ENCODE results near the gene PRDM16. TPM values are rescaled to one million over a fixed set of nuclear protein-coding genes. Genes with fewer than 3 reads are reported as not detected.

Gene PRDM16
- total and polyA plus RNA-seq, 2 of the 8 experiments (the other 6 are each of a cell fraction or from before 2014, with no cell fraction given): 0.39 to 0.43 TPM

- Histone ChIP-seq H3K23me2 (ENCODE audit: low read depth, low read length) (peaks cover 3% of the 10 kb centered on the region; the same call in 1 of the 2 replicates), H3K27me3 (replicated peaks in 1 of 4; ENCODE audit: control insufficient read depth in 3 of 4, extremely low read depth in 1 of 4, insufficient read depth in 3 of 4, low read length in 3 of 4) (peaks cover 0 to 3% (median 0%) of the 10 kb centered on the region in 4 experiments; a peak in 2 of 7 replicates), H3K4me3 (ENCODE audit: extremely low read depth in 1 of 4, insufficient read depth in 2 of 4, low read depth in 3 of 4, low read length in 4 of 4) (peak within 1 kb of the TSS; percentile 50 to 83 (median 56)), H3K23ac (ENCODE audit: insufficient read length) (no peak within 1 kb of the TSS), H3K56ac (replicated peaks; ENCODE audit: insufficient read length, low read depth, low read length) (peak within 1 kb of the TSS; percentile 43), H2BK20ac (ENCODE audit: low read length) (no peak within 1 kb of the TSS), H2BK5ac (ENCODE audit: low read depth, low read length) (peak within 1 kb of the TSS; percentile 94; the same call in 1 of the 2 replicates), H2BK12ac (ENCODE audit: low read depth, low read length) (peak within 1 kb of the TSS; percentile 78; the same call in 1 of the 2 replicates), H3K4ac (replicated peaks; ENCODE audit: insufficient read length, low read depth, low read length) (peak within 1 kb of the TSS; percentile 94), H4K5ac (ENCODE audit: insufficient read length, low read depth, low read length) (peak within 1 kb of the TSS; percentile 91), H3K27ac (ENCODE audit: low read depth, low read length) (peak within 1 kb of the TSS; percentile 78), H2BK120ac (replicated peaks; ENCODE audit: low read depth, low read length) (peak within 1 kb of the TSS; percentile 36), H3K36me3 (ENCODE audit: control insufficient read depth in 2 of 4, insufficient read depth in 4 of 4, low read length in 3 of 4) (no peaks in the 10 kb centered on the region), H3K9me3 (ENCODE audit: insufficient read depth in 2 of 2, low read depth in 1 of 2, low read length in 1 of 2) (no peaks in the 10 kb centered on the region), H4K8ac (ENCODE audit: extremely low read depth, insufficient read depth, low read length) (peak within 1 kb of the TSS; percentile 88), H3K79me1 (ENCODE audit: low read depth, low read length) (no peaks in the 10 kb centered on the region; the same call in 1 of the 2 replicates), H2AFZ (ENCODE audit: low read length) (peak within 1 kb of the TSS; percentile 82; the same call in 1 of the 2 replicates), H3K4me1 (replicated peaks in 1 of 4; ENCODE audit: control insufficient read depth in 3 of 4, insufficient read depth in 4 of 4, low read length in 3 of 4) (peaks cover 0 to 20% (median 16%) of the 10 kb centered on the region in 4 experiments; a peak in 6 of 7 replicates), H4K91ac (replicated peaks; ENCODE audit: insufficient read length, low read length) (peak within 1 kb of the TSS; percentile 94), H3K79me2 (ENCODE audit: control insufficient read depth in 1 of 2, insufficient read depth in 2 of 2, low read length in 2 of 2) (peaks cover 0 to 13% of the 10 kb centered on the region in 2 experiments; a peak in 1 of 4 replicates), H2AK5ac (ENCODE audit: low read depth, low read length) (0 out of 2 replicates have a peak within 1 kb of the TSS, but pooled peaks have one; percentile 4), H3K9ac (replicated peaks in 1 of 4; ENCODE audit: extremely low read depth in 1 of 4, low read depth in 3 of 4, low read length in 3 of 4) (peak within 1 kb of the TSS; percentile 20 to 86 (median 56); a peak in 5 of 7 replicates), H3K14ac (ENCODE audit: insufficient read length) (no peak within 1 kb of the TSS), H4K20me1 (replicated peaks in 1 of 2; ENCODE audit: control insufficient read depth in 1 of 2, insufficient read depth in 2 of 2, low read length in 2 of 2) (peaks cover 3 to 7% of the 10 kb centered on the region in 2 experiments), H3K18ac (ENCODE audit: extremely low read depth, low read length) (peak within 1 kb of the TSS; percentile 87), H3K4me2 (ENCODE audit: insufficient read depth in 1 of 2, low read depth in 2 of 2, low read length in 2 of 2) (peak within 1 kb of the TSS; percentile 68 to 83), H2BK15ac (ENCODE audit: low read length) (peak within 1 kb of the TSS; percentile 99)
- ChIA-PET CTCF (ENCODE audit: partially characterized antibody) (interaction anchor here (0.8 to 3.7 kb wide), 39 partner anchors 9 to 1070 kb away, joined by 3 to 59 read pairs (median 5); partner anchors contain the start of gene TPRG1L), POLR2A (ENCODE audit: partially characterized antibody) (interaction anchor here (0.6 to 4.1 kb wide), 5 partner anchors 19 to 197 kb away, joined by 3 to 26 read pairs (median 4); no protein-coding TSS in a partner anchor)
- DNase-seq (ENCODE audit: low read depth in 1 of 2, low spot score in 2 of 2) (peak; percentile 49 to 88), FAIRE-seq (no peak)
- 16% methylated on average over 41 of the region's 84 CpGs; no CpG with 5 or more reads in 1 of the 2 experiments for WGBS, 2 experiments (ENCODE audit: extremely low coverage in 1 of 2, insufficient coverage in 1 of 2, insufficient read length in 1 of 2, insufficient replicate concordance in 2 of 2, low coverage in 1 of 2, low lambda C conversion rate in 2 of 2, missing lambda C conversion rate in 1 of 2)
- TF ChIP-seq CTBP2 (IDR thresholded peaks at IDR 0.05; ENCODE audit: borderline replicate concordance, insufficient read depth, insufficient read length, low read length): no peak
- TF ChIP-seq EGR1 (IDR thresholded peaks at IDR 0.05; ENCODE audit: borderline replicate concordance, low read depth, low read length): no peak
- TF ChIP-seq RNF2 (IDR thresholded peaks at IDR 0.05; ENCODE audit: borderline replicate concordance, low read depth, low read length, missing control alignments, poor library complexity, severe bottlenecking): no peak
- no peak; a peak in 1 of 4 replicates for TF ChIP-seq SIN3A (conservative IDR thresholded peaks at IDR 0.05 in 1 of 2, IDR thresholded peaks at IDR 0.05 in 1 of 2; ENCODE audit: low read depth in 1 of 2, low read length in 2 of 2)
- TF ChIP-seq SUZ12 (IDR thresholded peaks at IDR 0.05; ENCODE audit: low read length): no peak
- TF ChIP-seq CREB1 (IDR thresholded peaks at IDR 0.05): peak; percentile 76
- no peak for TF ChIP-seq ASH2L (IDR thresholded peaks at IDR 0.05; ENCODE audit: low read length)
Measured at GRCh38 chr1:3453891-3454810, 385.1 kb downstream of the PRDM16 start, which contains the start of gene ARHGEF16. Gene ARHGEF16 (plus strand): TSS chr1:3454665. CDS start chr1:3463085, 8,420 bp downstream.

All from H1 (cell line).